ENCODE measurements around the gene SLC34A3.
A peak's percentile ranks its signal among the peaks of the same experiment; 100 is the strongest.

SLC34A3 gene

DNA sequence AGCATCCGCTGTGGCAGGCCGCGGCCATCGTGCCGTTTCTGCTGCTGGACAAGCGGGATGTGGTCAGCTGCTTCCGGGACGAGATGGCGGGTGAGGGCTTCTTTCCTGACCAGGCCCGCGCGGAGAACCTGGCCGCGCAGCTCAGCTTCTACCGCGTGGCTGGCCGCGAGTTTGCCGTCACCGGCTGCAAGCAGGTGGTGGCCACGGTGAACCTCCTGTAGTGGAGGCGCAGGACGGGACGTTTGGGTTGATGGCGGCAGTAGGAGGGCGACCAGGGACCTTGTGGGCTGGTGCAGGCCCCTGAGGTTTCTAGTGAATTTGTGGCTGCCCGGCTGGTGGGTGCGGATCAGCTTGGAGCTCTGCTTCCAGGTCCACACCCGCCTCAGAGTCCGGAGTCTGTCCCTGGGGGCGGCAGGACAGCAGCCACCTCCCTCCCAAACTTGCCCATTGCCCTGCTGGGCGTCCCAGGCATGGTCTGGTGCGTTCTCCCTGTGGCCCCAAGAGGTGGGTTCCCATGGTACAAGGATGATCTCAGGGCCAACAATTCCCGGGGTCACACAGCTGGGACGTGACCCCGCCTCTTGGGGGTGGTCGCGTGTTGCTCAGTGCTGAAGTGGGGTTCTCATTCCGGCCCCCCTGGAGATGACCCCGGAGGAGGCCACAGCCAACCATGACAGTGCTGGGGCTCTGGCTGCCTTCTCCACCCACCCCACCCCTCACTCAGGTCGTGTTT, 49.2 kb downstream of the SLC34A3 start:
- DNase-seq (ENCODE audit: low read depth) = no peak
- TF ChIP-seq, protein P1, sequence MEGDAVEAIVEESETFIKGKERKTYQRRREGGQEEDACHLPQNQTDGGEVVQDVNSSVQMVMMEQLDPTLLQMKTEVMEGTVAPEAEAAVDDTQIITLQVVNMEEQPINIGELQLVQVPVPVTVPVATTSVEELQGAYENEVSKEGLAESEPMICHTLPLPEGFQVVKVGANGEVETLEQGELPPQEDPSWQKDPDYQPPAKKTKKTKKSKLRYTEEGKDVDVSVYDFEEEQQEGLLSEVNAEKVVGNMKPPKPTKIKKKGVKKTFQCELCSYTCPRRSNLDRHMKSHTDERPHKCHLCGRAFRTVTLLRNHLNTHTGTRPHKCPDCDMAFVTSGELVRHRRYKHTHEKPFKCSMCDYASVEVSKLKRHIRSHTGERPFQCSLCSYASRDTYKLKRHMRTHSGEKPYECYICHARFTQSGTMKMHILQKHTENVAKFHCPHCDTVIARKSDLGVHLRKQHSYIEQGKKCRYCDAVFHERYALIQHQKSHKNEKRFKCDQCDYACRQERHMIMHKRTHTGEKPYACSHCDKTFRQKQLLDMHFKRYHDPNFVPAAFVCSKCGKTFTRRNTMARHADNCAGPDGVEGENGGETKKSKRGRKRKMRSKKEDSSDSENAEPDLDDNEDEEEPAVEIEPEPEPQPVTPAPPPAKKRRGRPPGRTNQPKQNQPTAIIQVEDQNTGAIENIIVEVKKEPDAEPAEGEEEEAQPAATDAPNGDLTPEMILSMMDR (IDR thresholded peaks at IDR 0.05; ENCODE audit: insufficient read depth, low read depth, low read length, missing control alignments) = no peak
- no peak overlapping the region for H3K4me3 ChIP-seq (ENCODE audit: low read length)

DNA sequence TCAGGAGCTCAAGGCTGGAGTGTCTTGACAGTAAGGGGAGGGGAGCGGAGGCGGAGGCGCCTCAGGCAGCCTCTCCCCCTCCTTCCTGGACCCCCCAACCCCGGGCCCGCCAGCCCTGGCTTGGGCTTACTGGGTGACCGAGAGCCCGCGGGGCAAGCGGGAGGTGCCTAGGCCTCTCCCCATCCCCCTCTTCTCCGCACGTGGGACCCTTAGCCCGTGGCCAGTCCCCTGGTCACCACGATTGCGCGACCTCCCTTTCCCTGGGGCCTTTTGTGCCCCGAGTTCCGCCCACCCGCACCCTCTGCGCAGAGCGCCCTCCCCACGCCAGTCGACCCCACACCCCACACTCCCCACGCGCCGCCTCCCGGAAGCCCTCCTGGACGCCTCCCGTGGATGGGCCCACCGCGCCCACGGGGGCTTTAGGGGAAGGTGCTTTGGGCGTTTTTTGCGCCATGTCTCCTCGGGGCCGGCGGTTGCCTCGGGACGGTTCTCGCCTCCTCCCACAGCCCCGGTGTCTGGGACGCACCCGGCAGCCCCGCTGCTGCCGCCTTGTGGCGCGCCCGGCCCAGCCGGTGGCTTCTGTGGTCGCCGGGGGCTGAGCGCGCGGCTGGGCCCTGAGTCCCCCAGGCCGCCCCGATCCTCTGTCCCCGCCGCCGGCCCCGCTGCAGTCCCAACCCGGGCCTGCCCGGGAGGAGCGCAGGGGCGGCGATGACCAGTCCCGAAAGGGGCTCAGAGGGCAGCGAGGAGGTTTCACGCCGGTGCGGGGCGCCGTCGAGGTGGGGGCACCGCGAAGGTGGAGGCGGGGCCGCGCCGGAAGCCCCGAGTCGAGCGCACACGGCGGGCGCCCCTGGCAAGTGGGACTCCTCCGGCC, 50.0 kb downstream of the SLC34A3 start:
- TF ChIP-seq, protein P1 (IDR thresholded peaks at IDR 0.05; ENCODE audit: insufficient read depth, low read depth, low read length, missing control alignments) = peak; percentile 34
- DNase-seq (ENCODE audit: low read depth) = peak; percentile 35
- no peak overlapping the region for H3K4me3 ChIP-seq (ENCODE audit: low read length)

- H3K4me3 ChIP-seq (ENCODE audit: low read length) = no peak overlapping the region
- DNase-seq (ENCODE audit: low read depth) = no peak
- TF ChIP-seq, protein P1 (IDR thresholded peaks at IDR 0.05; ENCODE audit: insufficient read depth, low read depth, low read length, missing control alignments) = no peak
Observed at GRCh38 chr9:137281345-137282116, 50.8 kb downstream of the SLC34A3 start.
